ENCODE results near the gene SDC1.
"Not testable (repeated sequence)": the region's sequence is repeated elsewhere in the genome, so short reads cannot be mapped to it uniquely, and the experiment has no call there.

SDC1 gene

GRCh38 chr2:20249170-20249569 lies 24.2 kb upstream of the SDC1 start:
- DNase-seq (ENCODE audit: extremely low spot score): no peak
- ChIA-PET CTCF (no interaction called here), POLR2A (no interaction called here)
- TF ChIP-seq TARDBP (IDR thresholded peaks at IDR 0.05): no peak

GRCh38 chr2:20247084-20247483 lies 22.2 kb upstream of the SDC1 start:
- ChIA-PET CTCF (no interaction called here), POLR2A (no interaction called here)
- DNase-seq (ENCODE audit: extremely low spot score): no peak
- TF ChIP-seq FOXA1 (IDR thresholded peaks at IDR 0.05) (no peak), TARDBP (IDR thresholded peaks at IDR 0.05) (no peak), FOXM1 (IDR thresholded peaks at IDR 0.05; ENCODE audit: borderline replicate concordance) (no peak), BHLHE40 (IDR thresholded peaks at IDR 0.05; ENCODE audit: borderline replicate concordance) (no peak), ZNF384 (IDR thresholded peaks at IDR 0.05) (no peak), SUZ12 (IDR thresholded peaks at IDR 0.05) (no peak)

GRCh38 chr2:20243637-20244036 lies 18.7 kb upstream of the SDC1 start:
- CTCF ChIA-PET; POLR2A ChIA-PET; DNase-seq (ENCODE audit: extremely low spot score): not testable (repeated sequence)

- DNase-seq (ENCODE audit: extremely low spot score): no peak
- TF ChIP-seq LEF1 (IDR thresholded peaks at IDR 0.05; ENCODE audit: borderline replicate concordance): no peak
- no peak for TF ChIP-seq FOXA1 (IDR thresholded peaks at IDR 0.05)
- no peak for TF ChIP-seq PKNOX1 (IDR thresholded peaks at IDR 0.05)
- no peak for TF ChIP-seq ELF4 (IDR thresholded peaks at IDR 0.05)
- TF ChIP-seq HDGF (IDR thresholded peaks at IDR 0.05; ENCODE audit: borderline replicate concordance): no peak
- TF ChIP-seq L3MBTL2 (conservative IDR thresholded peaks at IDR 0.05): no peak
- TF ChIP-seq BHLHE40 (IDR thresholded peaks at IDR 0.05; ENCODE audit: borderline replicate concordance): no peak
- no peak for TF ChIP-seq NFRKB (IDR thresholded peaks at IDR 0.05)
- no peak for TF ChIP-seq SP1 (IDR thresholded peaks at IDR 0.05)
- TF ChIP-seq CTBP1 (IDR thresholded peaks at IDR 0.05; ENCODE audit: borderline replicate concordance): no peak
- TF ChIP-seq FOXM1 (IDR thresholded peaks at IDR 0.05; ENCODE audit: borderline replicate concordance): no peak
- no peak for TF ChIP-seq ARNT (IDR thresholded peaks at IDR 0.05)
- no peak for TF ChIP-seq FOXK2 (IDR thresholded peaks at IDR 0.05)
- TF ChIP-seq SUZ12 (IDR thresholded peaks at IDR 0.05): no peak
- no peak for TF ChIP-seq TARDBP (IDR thresholded peaks at IDR 0.05)
- TF ChIP-seq ZNF384 (IDR thresholded peaks at IDR 0.05): no peak
- ChIA-PET POLR2A (no interaction called here), CTCF (no interaction called here)
Observed at GRCh38 chr2:20242727-20243377, 17.9 kb upstream of the SDC1 start.

GRCh38 chr2:20241973-20242726 lies 17.2 kb upstream of the SDC1 start:
- POLR2A ChIA-PET: no interaction called here
- DNase-seq (ENCODE audit: extremely low spot score): no peak
- no peak for TF ChIP-seq NFRKB (IDR thresholded peaks at IDR 0.05)
- no peak for TF ChIP-seq BHLHE40 (IDR thresholded peaks at IDR 0.05; ENCODE audit: borderline replicate concordance)
- TF ChIP-seq FOXK2 (IDR thresholded peaks at IDR 0.05): no peak
- no peak for TF ChIP-seq ZNF384 (IDR thresholded peaks at IDR 0.05)
- TF ChIP-seq ELF4 (IDR thresholded peaks at IDR 0.05): no peak
- no peak for TF ChIP-seq CTBP1 (IDR thresholded peaks at IDR 0.05; ENCODE audit: borderline replicate concordance)
- TF ChIP-seq FOXA1 (IDR thresholded peaks at IDR 0.05): no peak
- CTCF ChIA-PET: no interaction called here

GRCh38 chr2:20240291-20240690 lies 15.4 kb upstream of the SDC1 start:
- CTCF ChIA-PET: not testable (repeated sequence)

GRCh38 chr2:20236496-20236895 lies 11.6 kb upstream of the SDC1 start:
- CTCF ChIA-PET: no interaction called here
- DNase-seq (ENCODE audit: extremely low spot score): no peak
- POLR2A ChIA-PET: no interaction called here
- TF ChIP-seq HDGF (IDR thresholded peaks at IDR 0.05; ENCODE audit: borderline replicate concordance): no peak

More at GRCh38 chr2:20240291-20240690, 15.4 kb upstream of the SDC1 start:
- POLR2A ChIA-PET; DNase-seq (ENCODE audit: extremely low spot score): not testable (repeated sequence)

- DNase-seq (ENCODE audit: extremely low spot score): no peak
- TF ChIP-seq PKNOX1 (IDR thresholded peaks at IDR 0.05) (no peak), HDGF (IDR thresholded peaks at IDR 0.05; ENCODE audit: borderline replicate concordance) (no peak), ELF4 (IDR thresholded peaks at IDR 0.05) (no peak), LEF1 (IDR thresholded peaks at IDR 0.05; ENCODE audit: borderline replicate concordance) (no peak), CTBP1 (IDR thresholded peaks at IDR 0.05; ENCODE audit: borderline replicate concordance) (no peak), SP1 (IDR thresholded peaks at IDR 0.05) (no peak)
- CTCF ChIA-PET: interaction anchor here (0.6 kb wide), 1 partner anchor 26 kb away, joined by 3 read pairs; no protein-coding TSS in a partner anchor
- POLR2A ChIA-PET: no interaction called here
Observed at GRCh38 chr2:20235655-20236305, 10.8 kb upstream of the SDC1 start.

- DNase-seq (ENCODE audit: extremely low spot score); CTCF ChIA-PET; POLR2A ChIA-PET: not testable (repeated sequence)
Observed at GRCh38 chr2:20234597-20234996, 9.7 kb upstream of the SDC1 start.

All from HEK293T (cell line).